ENCODE data around the gene CDCP1.

CDCP1 gene

GRCh38 chr3:45084361-45084760 lies 61.8 kb downstream of the CDCP1 start:
- TF ChIP-seq NFIC (IDR thresholded peaks at IDR 0.05) (no peak), MAX (IDR thresholded peaks at IDR 0.05) (no peak), TAF1 (IDR thresholded peaks at IDR 0.05; ENCODE audit: low read depth) (no peak), TEAD4 (IDR thresholded peaks at IDR 0.05) (no peak), RAD21 (IDR thresholded peaks at IDR 0.05; ENCODE audit: low read depth) (no peak), FOXM1 (IDR thresholded peaks at IDR 0.05; ENCODE audit: borderline replicate concordance, low read depth) (no peak), TCF12 (IDR thresholded peaks at IDR 0.05; ENCODE audit: low read depth) (no peak), EGR1 (IDR thresholded peaks at IDR 0.05) (no peak), CREB1 (IDR thresholded peaks at IDR 0.05; ENCODE audit: low read depth) (no peak), ZBTB7A (IDR thresholded peaks at IDR 0.05; ENCODE audit: low read depth) (no peak), USF1 (IDR thresholded peaks at IDR 0.05) (no peak), EP300 (IDR thresholded peaks at IDR 0.05; ENCODE audit: borderline replicate concordance) (no peak), YY1 (IDR thresholded peaks at IDR 0.05; ENCODE audit: low read depth) (no peak), CEBPB (IDR thresholded peaks at IDR 0.05) (no peak), REST (IDR thresholded peaks at IDR 0.05; ENCODE audit: low read depth) (no peak)

GRCh38 chr3:45083023-45083422 lies 63.2 kb downstream of the CDCP1 start:
- TF ChIP-seq EP300 (IDR thresholded peaks at IDR 0.05; ENCODE audit: borderline replicate concordance), result no peak
- no peak for TF ChIP-seq RAD21 (IDR thresholded peaks at IDR 0.05; ENCODE audit: low read depth)
- no peak for TF ChIP-seq CEBPB (IDR thresholded peaks at IDR 0.05)
- TF ChIP-seq TAF1 (IDR thresholded peaks at IDR 0.05; ENCODE audit: low read depth), result no peak
- TF ChIP-seq NFIC (IDR thresholded peaks at IDR 0.05), result no peak
- no peak for TF ChIP-seq YY1 (IDR thresholded peaks at IDR 0.05; ENCODE audit: low read depth)
- no peak for TF ChIP-seq TEAD4 (IDR thresholded peaks at IDR 0.05)
- no peak for TF ChIP-seq ZBTB7A (IDR thresholded peaks at IDR 0.05; ENCODE audit: low read depth)
- TF ChIP-seq CREB1 (IDR thresholded peaks at IDR 0.05; ENCODE audit: low read depth), result no peak
- TF ChIP-seq EGR1 (IDR thresholded peaks at IDR 0.05), result no peak
- no peak for TF ChIP-seq MAX (IDR thresholded peaks at IDR 0.05)
- TF ChIP-seq FOXM1 (IDR thresholded peaks at IDR 0.05; ENCODE audit: borderline replicate concordance, low read depth), result no peak
- no peak for TF ChIP-seq REST (IDR thresholded peaks at IDR 0.05; ENCODE audit: low read depth)
- TF ChIP-seq TCF12 (IDR thresholded peaks at IDR 0.05; ENCODE audit: low read depth), result no peak
- TF ChIP-seq USF1 (IDR thresholded peaks at IDR 0.05), result no peak

- TF ChIP-seq REST (IDR thresholded peaks at IDR 0.05; ENCODE audit: low read depth), result no peak
- TF ChIP-seq FOXM1 (IDR thresholded peaks at IDR 0.05; ENCODE audit: borderline replicate concordance, low read depth), result no peak
- TF ChIP-seq TAF1 (IDR thresholded peaks at IDR 0.05; ENCODE audit: low read depth), result no peak
- TF ChIP-seq CREB1 (IDR thresholded peaks at IDR 0.05; ENCODE audit: low read depth), result no peak
Measured at GRCh38 chr3:45082142-45082538, 64.0 kb downstream of the CDCP1 start.

DNA sequence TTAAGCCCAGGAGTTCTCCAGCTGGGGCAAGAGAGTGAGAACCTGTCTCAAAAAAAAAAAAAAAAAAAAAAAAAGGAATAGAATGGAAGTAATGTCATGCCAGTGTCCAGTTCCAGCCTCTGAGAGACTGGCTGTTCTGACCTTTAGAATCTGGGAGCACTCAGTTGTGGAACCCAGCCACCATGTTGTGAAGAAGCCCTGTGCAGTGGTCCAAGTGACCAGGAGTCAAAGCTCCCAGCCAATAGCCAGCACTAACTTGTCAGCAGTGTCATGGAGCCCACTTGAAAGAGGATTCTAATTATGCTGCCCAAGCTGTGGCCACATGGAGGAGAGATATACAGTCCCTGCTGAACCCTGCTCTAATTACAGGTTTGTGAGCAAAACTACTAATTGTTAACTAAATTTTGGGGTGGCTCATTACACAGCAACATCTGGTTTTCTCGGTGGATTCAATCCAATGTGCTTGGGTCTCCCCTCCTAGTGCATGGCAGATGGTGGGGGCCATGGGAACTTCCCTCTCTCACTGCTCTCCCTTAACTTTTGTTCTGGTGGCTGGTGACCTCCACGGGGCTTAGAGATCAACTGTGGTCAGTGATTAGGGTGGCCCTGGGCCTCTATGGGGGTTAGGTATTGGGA lies 64.6 kb downstream of the CDCP1 start:
- no peak for TF ChIP-seq EGR1 (IDR thresholded peaks at IDR 0.05)
- TF ChIP-seq TEAD4 (IDR thresholded peaks at IDR 0.05), result no peak
- no peak for TF ChIP-seq ZBTB7A (IDR thresholded peaks at IDR 0.05; ENCODE audit: low read depth)
- TF ChIP-seq RAD21 (IDR thresholded peaks at IDR 0.05; ENCODE audit: low read depth), result no peak
- TF ChIP-seq REST (IDR thresholded peaks at IDR 0.05; ENCODE audit: low read depth), result no peak
- TF ChIP-seq USF1 (IDR thresholded peaks at IDR 0.05), result no peak
- no peak for TF ChIP-seq TCF12 (IDR thresholded peaks at IDR 0.05; ENCODE audit: low read depth)
